Panc1 (cell line): ENCODE results near the gene CORO7. TPM values are rescaled to one million over a fixed set of nuclear protein-coding genes. Genes with fewer than 3 reads are reported as not detected.

ENCODE experiments used
- ATAC-seq: fragments of 200-7000 bp; cut with Tn5 transposase; 2 replicates; pipeline ENCODE4 v1.9.1; 2020; ENCODE audit warnings: mild to moderate bottlenecking, moderate library complexity
- BruUV-seq: library from RNA; stranded (reverse); fragments of 400-500 nt; replicated peaks from 2 replicates; lab custom pipeline; 2021; lab: Mats Ljungman, UMichigan
- CTCF ChIA-PET: fragments of 300-600 bp; sonication (Branson Sonifier 250); formaldehyde crosslinking; loops from one replicate; lab custom pipeline; 2022; ENCODE audit warnings: antibody characterized with exemption; lab: Charles Lee
- POLR2A ChIA-PET: fragments of 300-600 bp; sonication (Branson Sonifier 250); formaldehyde crosslinking; loops from one replicate; lab custom pipeline; 2022; ENCODE audit warnings: antibody characterized with exemption; lab: Charles Lee
- DNase-seq: peaks from one replicate; pipeline ENCODE4 v3.0.0-alpha.2; 2010; ENCODE audit warnings: low read depth, low spot score
- H3K27ac ChIP-seq: 2 replicates; pipeline ENCODE4 v1.5.1; 2011; ENCODE audit warnings: mild to moderate bottlenecking, low read length, inconsistent platforms
- H3K27me3 ChIP-seq: fragments of 200-500 bp; sonication (Bioruptor generic); 2 replicates; pipeline ENCODE4 v1.6.0; 2014; ENCODE audit warnings: low read length, inconsistent platforms; ENCODE audit not compliant: control insufficient read depth, insufficient read depth
- H3K36me3 ChIP-seq: fragments of 200-500 bp; sonication (Bioruptor generic); 2 replicates; pipeline ENCODE4 v1.5.1; 2014; ENCODE audit warnings: inconsistent platforms, mild to moderate bottlenecking, low read length, moderate library complexity; ENCODE audit not compliant: control insufficient read depth, insufficient read depth
- H3K4me1 ChIP-seq: 2 replicates; pipeline ENCODE4 v1.5.1; 2011; ENCODE audit warnings: inconsistent platforms, mild to moderate bottlenecking, low read length, moderate library complexity; ENCODE audit not compliant: control insufficient read depth, insufficient read depth
- H3K4me3 ChIP-seq, 2 experiments: 2 replicates each; pipeline ENCODE4 v1.5.1; 2011 to 2012; ENCODE audit warnings: low read depth in 2 of 2, low read length in 2 of 2, mild to moderate bottlenecking in 2 of 2, inconsistent platforms in 1 of 2, moderate library complexity in 1 of 2
- H3K9me3 ChIP-seq: fragments of 200-500 bp; sonication (Bioruptor generic); 2 replicates; pipeline ENCODE4 v1.5.1; 2014; ENCODE audit warnings: low read depth, mild to moderate bottlenecking, inconsistent platforms, low read length, moderate library complexity; ENCODE audit not compliant: control insufficient read depth, insufficient read depth
- POLR2AphosphoS5 ChIP-seq: IDR thresholded peaks from 2 replicates; pipeline ENCODE4 v1.6.1; 2012; ENCODE audit warnings: mild to moderate bottlenecking, low read depth, low read length, moderate library complexity
- SIN3A ChIP-seq: IDR thresholded peaks from 2 replicates; pipeline ENCODE4 v1.6.1; 2012; ENCODE audit warnings: low read depth, mild to moderate bottlenecking, low read length, moderate library complexity, borderline replicate concordance; ENCODE audit not compliant: insufficient read depth
- TCF7L2 ChIP-seq: IDR thresholded peaks from 2 replicates; pipeline ENCODE4 v1.6.1; 2011; ENCODE audit warnings: mild to moderate bottlenecking, low read depth, low read length, inconsistent platforms
- in situ Hi-C: cut with HindIII; loops from 2 replicates; pipeline ENCODE4 v1.10.0; 2016; ENCODE audit warnings: low sequenced_read_pairs, low pct_unique_long_range_greater_than_20kb
- intact Hi-C: fragments of 100-400 bp; cut with micrococcal nuclease; formaldehyde crosslinking; loops from one replicate; pipeline ENCODE4 v1.10.0; 2022; ENCODE audit not compliant: unreplicated experiment
- total RNA-seq: library from RNA; stranded (reverse); gene quantifications from one replicate; pipeline ENCODE4 v1.2.1, GENCODE V29; 2021; ENCODE audit not compliant: unreplicated experiment
- TF ChIP-seq, protein P1 (sequence below), 2 experiments: IDR thresholded peaks; 2 replicates each; pipeline ENCODE4 v1.6.1; 2011 to 2012; ENCODE audit warnings: low read depth in 2 of 2, control low read depth in 1 of 2, low read length in 1 of 2, mild to moderate bottlenecking in 1 of 2, moderate library complexity in 1 of 2; ENCODE audit not compliant: insufficient read depth in 1 of 2
- TF ChIP-seq, protein P2 (sequence below): fragments of 450-650 bp; IDR thresholded peaks from 2 replicates; pipeline ENCODE4 v1.5.1; 2017; ENCODE audit warnings: mild to moderate bottlenecking

CORO7 gene
- total RNA-seq, 1 experiment from 2014 or later = 37.5 TPM

DNA sequence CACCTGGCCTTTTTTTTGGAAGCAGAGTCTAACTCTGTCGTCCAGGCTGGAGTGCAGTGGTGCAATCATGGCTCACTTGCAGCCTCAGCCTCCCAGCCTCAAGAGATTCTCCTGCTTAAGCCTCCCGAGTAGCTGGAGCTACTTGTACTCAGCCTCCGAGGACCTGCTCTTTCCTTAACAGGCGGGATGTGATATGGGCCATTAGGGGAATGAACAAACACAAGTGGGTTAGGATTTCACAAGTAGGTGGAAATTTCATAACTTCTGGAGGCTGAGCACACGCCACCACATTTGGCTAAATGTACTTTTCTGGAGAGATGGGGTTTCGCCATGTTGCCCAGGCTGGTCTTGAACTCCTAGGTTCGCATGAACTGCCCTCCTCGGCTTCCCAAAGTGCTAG, 69.4 kb downstream of the CORO7 start:
- H3K36me3 ChIP-seq = no peaks in the 10 kb centered on the region
- no peak overlapping the region for H3K4me3 ChIP-seq
- H3K9me3 ChIP-seq = no peaks in the 10 kb centered on the region
- DNase-seq (no peak), ATAC-seq (no peak)
- H3K27ac ChIP-seq = no peak overlapping the region
- TF ChIP-seq, protein P1, sequence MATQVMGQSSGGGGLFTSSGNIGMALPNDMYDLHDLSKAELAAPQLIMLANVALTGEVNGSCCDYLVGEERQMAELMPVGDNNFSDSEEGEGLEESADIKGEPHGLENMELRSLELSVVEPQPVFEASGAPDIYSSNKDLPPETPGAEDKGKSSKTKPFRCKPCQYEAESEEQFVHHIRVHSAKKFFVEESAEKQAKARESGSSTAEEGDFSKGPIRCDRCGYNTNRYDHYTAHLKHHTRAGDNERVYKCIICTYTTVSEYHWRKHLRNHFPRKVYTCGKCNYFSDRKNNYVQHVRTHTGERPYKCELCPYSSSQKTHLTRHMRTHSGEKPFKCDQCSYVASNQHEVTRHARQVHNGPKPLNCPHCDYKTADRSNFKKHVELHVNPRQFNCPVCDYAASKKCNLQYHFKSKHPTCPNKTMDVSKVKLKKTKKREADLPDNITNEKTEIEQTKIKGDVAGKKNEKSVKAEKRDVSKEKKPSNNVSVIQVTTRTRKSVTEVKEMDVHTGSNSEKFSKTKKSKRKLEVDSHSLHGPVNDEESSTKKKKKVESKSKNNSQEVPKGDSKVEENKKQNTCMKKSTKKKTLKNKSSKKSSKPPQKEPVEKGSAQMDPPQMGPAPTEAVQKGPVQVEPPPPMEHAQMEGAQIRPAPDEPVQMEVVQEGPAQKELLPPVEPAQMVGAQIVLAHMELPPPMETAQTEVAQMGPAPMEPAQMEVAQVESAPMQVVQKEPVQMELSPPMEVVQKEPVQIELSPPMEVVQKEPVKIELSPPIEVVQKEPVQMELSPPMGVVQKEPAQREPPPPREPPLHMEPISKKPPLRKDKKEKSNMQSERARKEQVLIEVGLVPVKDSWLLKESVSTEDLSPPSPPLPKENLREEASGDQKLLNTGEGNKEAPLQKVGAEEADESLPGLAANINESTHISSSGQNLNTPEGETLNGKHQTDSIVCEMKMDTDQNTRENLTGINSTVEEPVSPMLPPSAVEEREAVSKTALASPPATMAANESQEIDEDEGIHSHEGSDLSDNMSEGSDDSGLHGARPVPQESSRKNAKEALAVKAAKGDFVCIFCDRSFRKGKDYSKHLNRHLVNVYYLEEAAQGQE (IDR thresholded peaks at IDR 0.05; ENCODE audit: insufficient read depth in 1 of 2, low read depth in 2 of 2, low read length in 1 of 2) = no peak
- TF ChIP-seq SIN3A (no peak), POLR2AphosphoS5 (no peak), TCF7L2 (no peak)
- TF ChIP-seq, protein P2, sequence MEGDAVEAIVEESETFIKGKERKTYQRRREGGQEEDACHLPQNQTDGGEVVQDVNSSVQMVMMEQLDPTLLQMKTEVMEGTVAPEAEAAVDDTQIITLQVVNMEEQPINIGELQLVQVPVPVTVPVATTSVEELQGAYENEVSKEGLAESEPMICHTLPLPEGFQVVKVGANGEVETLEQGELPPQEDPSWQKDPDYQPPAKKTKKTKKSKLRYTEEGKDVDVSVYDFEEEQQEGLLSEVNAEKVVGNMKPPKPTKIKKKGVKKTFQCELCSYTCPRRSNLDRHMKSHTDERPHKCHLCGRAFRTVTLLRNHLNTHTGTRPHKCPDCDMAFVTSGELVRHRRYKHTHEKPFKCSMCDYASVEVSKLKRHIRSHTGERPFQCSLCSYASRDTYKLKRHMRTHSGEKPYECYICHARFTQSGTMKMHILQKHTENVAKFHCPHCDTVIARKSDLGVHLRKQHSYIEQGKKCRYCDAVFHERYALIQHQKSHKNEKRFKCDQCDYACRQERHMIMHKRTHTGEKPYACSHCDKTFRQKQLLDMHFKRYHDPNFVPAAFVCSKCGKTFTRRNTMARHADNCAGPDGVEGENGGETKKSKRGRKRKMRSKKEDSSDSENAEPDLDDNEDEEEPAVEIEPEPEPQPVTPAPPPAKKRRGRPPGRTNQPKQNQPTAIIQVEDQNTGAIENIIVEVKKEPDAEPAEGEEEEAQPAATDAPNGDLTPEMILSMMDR = no peak
- ChIA-PET CTCF (no interaction called here), POLR2A (no interaction called here)
- in situ Hi-C loops = no loop called here
- H3K27me3 ChIP-seq = no peaks in the 10 kb centered on the region
- intact Hi-C loops = no loop called here
- BruUV-seq = no TSS peak
- peaks cover 51% of the 10 kb centered on the region for H3K4me1 ChIP-seq

DNA sequence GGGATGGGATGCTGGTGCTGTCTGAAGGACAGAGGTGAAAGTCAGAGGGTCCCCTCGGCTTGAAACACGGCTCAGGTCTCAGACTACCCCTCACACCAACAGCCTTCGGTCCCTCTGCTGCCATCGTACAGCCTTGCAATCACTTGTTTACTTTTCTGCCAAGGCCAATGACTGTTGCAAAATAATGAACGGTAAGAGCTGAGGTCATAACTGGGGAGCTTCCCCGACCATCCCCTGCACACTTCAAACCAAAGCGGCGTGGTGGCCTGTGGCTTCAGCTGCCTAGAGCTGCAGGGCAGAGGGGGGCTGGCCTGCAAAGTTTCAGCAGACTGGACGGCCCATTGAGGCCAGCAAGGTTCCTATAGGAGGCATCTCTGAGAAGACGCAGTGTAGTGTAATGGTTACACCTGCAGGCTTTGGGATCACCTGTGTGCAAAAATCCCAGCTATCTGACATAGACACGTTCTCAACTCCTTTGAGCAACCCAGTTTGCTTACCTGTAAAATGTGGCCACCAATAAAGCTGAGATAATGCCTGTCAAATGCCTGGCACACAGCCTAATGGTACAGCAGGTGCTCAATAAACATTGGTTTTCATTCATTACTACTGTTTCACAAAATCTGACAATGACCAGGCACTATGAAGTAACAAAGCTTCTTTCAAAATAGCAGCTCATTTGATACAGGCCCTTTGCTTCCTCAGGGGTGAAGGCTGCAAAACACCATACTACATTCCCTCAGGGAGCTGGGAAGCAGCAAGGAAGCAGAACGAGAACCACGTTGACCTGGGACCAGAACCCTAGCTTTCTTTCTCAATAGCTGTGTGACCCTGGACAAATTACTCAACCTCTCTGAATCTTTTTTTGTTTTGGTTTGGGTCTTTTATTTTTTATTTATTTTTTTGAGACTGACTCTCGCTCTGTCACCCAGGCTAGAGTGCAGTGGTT, 70.3 kb downstream of the CORO7 start:
- ATAC-seq = peak; percentile 31
- ChIA-PET CTCF (interaction anchor here (0.6 kb wide), 2 partner anchors 57 to 245 kb away, joined by 3 to 4 read pairs; no protein-coding TSS in a partner anchor), POLR2A (interaction anchor here (0.6 to 1.4 kb wide), 3 partner anchors 23 to 75 kb away, joined by 3 to 7 read pairs (median 3); no protein-coding TSS in a partner anchor)
- TF ChIP-seq SIN3A = no peak
- 0 out of 2 replicates have a peak, but pooled peaks have one; percentile 18 for TF ChIP-seq TCF7L2
- in situ Hi-C loops = no loop called here
- Histone ChIP-seq H3K9me3 (no peaks in the 10 kb centered on the region), H3K27me3 (no peaks in the 10 kb centered on the region), H3K4me3 (peak overlapping the region in 1 of 2 experiments; percentile 37; a peak in 1 of 4 replicates), H3K36me3 (no peaks in the 10 kb centered on the region), H3K27ac (peak overlapping the region; percentile 40; the same call in 1 of the 2 replicates), H3K4me1 (peaks cover 54% of the 10 kb centered on the region)
- intact Hi-C loops = no loop called here
- BruUV-seq = no TSS peak
- DNase-seq = no peak
